ENCODE measurements around the gene SKOR1.

SKOR1 gene

GRCh38 chr15:67857220-67857619, 31.9 kb downstream of the SKOR1 start:
- DNase-seq: no peak

- DNase-seq: no peak
Observed at GRCh38 chr15:67859331-67859946, 34.1 kb downstream of the SKOR1 start.

DNA sequence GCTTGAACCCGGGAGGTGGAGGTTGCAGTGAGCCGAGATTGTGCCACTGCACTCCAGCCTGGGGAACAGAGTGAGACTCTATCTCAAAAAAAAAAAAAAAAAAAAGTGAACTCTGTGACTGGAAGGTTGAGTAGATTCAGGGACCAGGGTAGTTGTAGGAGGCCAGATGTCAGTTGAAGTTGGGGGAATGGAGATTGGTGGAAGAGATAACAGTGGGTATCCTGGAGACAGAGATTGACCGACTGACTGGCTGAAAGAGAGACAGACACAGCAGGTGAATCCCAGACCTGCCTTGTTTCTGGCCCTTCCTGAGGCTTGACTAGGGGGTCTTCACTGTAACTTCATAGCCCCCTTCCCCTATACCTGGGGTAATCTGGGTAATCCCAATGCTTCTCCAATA, 36.7 kb downstream of the SKOR1 start:
- no peak for DNase-seq

GRCh38 chr15:67862750-67863441, 37.6 kb downstream of the SKOR1 start:
- no peak for DNase-seq

- DNase-seq: no peak
Observed at GRCh38 chr15:67863442-67863987, 38.2 kb downstream of the SKOR1 start.

GRCh38 chr15:67865331-67865730, 40.0 kb downstream of the SKOR1 start:
- no peak for DNase-seq

GRCh38 chr15:67865766-67866165, 40.5 kb downstream of the SKOR1 start:
- DNase-seq: no peak

GRCh38 chr15:67869701-67870100, 44.4 kb downstream of the SKOR1 start:
- no peak for DNase-seq

DNA sequence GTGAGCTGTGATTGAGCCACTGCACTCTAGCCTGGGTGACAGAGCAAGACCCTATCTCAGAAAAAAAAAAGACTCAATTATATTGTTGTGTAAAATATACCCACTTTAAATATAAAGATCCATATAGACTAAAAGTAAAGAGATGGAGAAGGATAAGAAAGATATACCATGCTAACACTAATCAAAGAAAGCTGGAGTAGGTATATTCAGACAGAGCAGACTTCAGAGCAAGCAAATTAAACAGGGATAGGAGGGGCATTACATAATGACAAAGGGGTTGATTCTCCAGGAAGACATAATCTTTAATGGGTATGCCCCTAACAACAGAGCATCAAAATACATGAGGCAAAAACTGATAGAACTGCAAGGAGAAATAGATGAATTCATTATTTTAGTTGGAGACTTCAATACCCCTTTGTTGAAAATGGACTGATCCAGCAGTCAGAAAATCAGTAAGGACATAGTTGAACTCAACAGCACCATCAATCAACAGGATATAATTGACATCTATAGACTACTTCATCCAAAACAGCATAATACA, 45.6 kb downstream of the SKOR1 start:
- DNase-seq: no peak

DNA sequence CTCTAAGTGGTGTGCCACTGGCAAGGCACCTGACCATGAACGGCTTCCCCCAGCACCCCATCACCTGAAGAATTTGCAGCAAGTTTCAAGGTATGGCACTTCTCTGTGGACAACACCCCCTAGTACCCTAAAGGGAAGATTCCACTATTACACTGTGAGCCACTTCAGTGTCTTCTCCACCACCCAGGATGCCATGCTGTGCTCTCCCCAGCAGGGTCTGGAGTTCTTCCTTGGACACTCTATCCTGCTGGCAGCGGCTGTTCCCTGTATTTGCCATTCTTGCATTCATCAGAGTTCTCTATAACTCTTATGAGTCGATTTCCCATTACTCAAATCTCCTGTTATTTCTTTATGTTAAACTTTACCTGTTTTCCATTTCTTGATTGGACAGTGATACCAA, 48.5 kb downstream of the SKOR1 start:
- no peak for DNase-seq

GRCh38 chr15:67878712-67879206, 53.5 kb downstream of the SKOR1 start:
- no peak for DNase-seq

DNA sequence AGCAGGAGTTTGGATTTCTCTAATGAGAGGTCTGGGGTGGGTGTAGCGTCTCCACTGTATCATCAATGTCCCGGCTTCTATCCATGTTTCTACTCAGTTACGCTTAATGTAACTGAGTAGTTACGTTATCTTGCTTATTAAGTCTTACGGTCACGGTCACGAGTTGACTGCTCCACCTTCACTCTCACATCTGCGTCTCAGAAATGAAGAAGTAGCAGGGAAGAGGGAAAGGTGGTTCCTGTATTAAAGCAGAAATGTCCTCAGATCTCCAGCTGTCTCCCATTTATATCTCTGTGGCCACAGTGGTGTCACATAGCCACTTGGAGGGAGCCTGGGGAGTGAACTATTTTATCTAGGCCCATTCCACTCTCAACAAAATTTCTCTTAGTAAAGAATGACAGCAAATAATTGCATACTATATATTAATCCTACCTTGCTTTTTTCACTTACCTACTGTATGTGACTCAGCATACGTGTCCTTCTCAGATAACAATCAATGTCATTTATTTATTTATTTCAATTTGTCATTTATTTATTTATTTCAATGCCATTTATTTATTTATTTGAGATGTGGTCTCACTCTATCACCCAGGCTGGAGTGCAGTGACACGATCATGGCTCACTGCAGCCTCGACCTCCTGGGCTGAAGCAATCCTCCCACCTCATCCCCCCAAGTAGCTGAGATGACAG, 54.3 kb downstream of the SKOR1 start:
- no peak for DNase-seq

- DNase-seq: no peak
Observed at GRCh38 chr15:67880651-67881182, 55.4 kb downstream of the SKOR1 start.

DNA sequence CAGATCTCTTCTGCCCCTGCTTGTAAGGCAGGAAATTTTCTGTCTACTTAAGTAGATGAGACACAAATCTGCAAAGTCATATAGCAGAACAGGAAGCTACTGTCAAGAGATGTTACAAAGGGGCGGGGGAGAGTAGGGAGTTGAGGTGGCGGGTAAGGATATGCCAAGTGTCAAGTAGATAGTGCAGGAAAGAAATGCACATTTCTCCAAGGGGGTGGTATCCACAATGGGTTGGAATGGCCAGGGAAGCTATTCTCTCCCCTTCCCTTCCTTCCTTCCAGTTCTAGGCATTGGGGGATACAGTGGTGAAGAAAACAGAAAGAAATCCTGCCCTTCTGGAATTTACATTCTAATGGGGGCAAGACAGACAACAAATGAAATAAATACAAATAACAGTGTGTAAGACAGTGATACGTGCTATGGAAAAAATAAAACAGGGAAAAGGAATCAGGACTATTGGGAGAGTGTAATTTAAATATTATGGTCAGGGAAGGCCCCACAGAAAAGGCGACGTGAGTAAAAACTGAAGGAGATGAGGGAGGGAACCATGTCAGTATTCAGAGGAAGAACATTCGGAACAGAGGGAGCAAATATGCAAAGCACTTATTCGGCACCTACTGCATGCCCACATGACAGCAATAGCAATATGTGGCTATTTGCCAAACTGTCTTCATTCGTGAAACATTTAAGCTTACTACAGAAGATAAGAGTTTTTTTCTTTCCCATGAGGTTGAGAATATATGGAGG, 57.4 kb downstream of the SKOR1 start:
- DNase-seq: no peak

DNA sequence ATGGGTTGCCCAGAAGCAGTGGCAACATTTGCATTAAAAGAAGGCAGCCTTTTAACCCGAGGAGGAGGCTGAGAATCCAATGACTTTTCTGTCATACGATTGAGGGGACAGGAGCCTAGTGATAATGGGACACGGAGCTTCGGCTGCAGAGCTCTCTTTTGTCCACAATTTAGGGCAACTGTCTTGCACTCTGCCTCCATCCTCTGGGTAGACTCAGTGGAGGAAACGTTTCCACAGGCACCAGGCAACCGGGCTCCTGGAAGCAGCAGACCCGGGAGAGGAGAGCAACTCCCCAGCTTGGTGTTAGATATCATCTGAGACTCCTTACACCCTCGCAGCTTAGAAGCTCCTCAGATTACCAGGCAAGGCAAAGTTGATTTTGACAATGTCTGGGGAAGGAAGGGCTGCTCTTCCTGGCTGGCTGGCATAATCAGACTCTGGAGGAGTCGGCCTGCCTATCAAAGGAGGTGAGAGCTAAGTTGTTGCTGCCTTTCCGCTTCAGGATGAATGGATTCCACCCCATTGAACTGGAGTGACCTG, 58.0 kb downstream of the SKOR1 start:
- DNase-seq: no peak

DNA sequence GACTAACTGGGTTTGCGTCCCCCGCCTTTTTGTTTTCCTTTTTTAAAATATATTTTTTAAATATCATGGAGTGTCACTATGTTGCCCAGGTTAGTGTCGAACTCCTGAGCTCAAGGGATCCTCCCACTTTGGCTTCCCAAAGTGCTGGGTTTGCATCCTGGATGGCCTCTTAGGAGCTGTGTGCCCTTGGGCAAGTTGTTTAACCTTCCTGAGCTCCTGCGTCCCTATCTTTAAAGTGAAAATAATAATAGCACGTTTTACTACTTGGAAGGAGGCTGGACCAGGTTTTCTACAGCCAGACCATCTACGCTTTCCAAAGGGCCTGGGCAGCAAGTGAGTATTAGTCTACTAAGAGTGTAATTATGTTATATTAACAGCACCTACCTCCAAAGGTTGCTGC, 58.7 kb downstream of the SKOR1 start:
- DNase-seq: no peak

Data from DMS79 (cell line).